ENCODE data around the gene KIAA1671.

DNA sequence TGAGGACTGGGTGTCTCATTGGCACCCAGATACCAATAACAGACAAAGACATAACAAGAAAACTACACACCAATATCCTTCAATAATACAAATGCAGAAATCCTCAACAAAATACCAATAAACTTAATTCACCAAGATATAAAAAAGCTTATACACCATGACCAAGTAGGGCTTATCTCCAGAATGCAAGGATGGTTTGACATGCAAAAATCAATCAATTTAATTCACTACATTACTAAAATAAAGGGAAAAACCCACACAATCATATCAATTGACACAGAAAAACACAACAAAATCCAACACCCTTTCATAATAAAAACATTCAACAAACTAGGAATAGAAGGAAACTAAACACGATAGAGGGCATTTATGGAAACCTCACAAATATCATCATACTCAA lies 46.6 kb upstream of the KIAA1671 start:
- TF ChIP-seq, protein P1, sequence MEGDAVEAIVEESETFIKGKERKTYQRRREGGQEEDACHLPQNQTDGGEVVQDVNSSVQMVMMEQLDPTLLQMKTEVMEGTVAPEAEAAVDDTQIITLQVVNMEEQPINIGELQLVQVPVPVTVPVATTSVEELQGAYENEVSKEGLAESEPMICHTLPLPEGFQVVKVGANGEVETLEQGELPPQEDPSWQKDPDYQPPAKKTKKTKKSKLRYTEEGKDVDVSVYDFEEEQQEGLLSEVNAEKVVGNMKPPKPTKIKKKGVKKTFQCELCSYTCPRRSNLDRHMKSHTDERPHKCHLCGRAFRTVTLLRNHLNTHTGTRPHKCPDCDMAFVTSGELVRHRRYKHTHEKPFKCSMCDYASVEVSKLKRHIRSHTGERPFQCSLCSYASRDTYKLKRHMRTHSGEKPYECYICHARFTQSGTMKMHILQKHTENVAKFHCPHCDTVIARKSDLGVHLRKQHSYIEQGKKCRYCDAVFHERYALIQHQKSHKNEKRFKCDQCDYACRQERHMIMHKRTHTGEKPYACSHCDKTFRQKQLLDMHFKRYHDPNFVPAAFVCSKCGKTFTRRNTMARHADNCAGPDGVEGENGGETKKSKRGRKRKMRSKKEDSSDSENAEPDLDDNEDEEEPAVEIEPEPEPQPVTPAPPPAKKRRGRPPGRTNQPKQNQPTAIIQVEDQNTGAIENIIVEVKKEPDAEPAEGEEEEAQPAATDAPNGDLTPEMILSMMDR (IDR thresholded peaks at IDR 0.05): no peak
- no peak for TF ChIP-seq RAD21 (IDR thresholded peaks at IDR 0.05; ENCODE audit: low read length)
- TF ChIP-seq EP300 (IDR thresholded peaks at IDR 0.05; ENCODE audit: borderline replicate concordance in 1 of 2, low read depth in 1 of 2, low read length in 1 of 2): no peak
- no peak for TF ChIP-seq NFIC (IDR thresholded peaks at IDR 0.05; ENCODE audit: borderline replicate concordance)
- TF ChIP-seq POLR2AphosphoS5 (IDR thresholded peaks at IDR 0.05; ENCODE audit: low read depth, low read length): no peak
- no peak for TF ChIP-seq TEAD4 (IDR thresholded peaks at IDR 0.05; ENCODE audit: borderline replicate concordance, insufficient read depth)
- TF ChIP-seq, protein P2, sequence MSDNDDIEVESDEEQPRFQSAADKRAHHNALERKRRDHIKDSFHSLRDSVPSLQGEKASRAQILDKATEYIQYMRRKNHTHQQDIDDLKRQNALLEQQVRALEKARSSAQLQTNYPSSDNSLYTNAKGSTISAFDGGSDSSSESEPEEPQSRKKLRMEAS (IDR thresholded peaks at IDR 0.05; ENCODE audit: low read depth): no peak
- no peak for TF ChIP-seq MXI1 (IDR thresholded peaks at IDR 0.05; ENCODE audit: low read depth, low read length)
- TF ChIP-seq RCOR1 (IDR thresholded peaks at IDR 0.05; ENCODE audit: low read length): no peak
